A549 (cell line): Measurements from ENCODE around the gene SLC26A1. TPM values are rescaled to one million over a fixed set of nuclear protein-coding genes. Genes with fewer than 3 reads are reported as not detected.

ENCODE experiments used
- ATAC-seq, 2 experiments: fragments of 200-7000 bp in 1 of 2; fragments of >200 bp in 1 of 2; cut with Nextera tagmentation in 1 of 2; cut with Tn5 transposase in 1 of 2; 3 replicates each; pipeline versions ENCODE4 v1.8.0 to v1.9.1; 2018 to 2020; ENCODE audit warnings: mild to moderate bottlenecking in 1 of 2, moderate library complexity in 1 of 2
- CTCF ChIA-PET: fragments of 300-600 bp; sonication (Branson Sonifier 250); formaldehyde crosslinking; extraction: SDS; loops from one replicate; lab custom pipeline; 2021; ENCODE audit warnings: antibody characterized with exemption, inconsistent platforms; lab: Yijun Ruan, JAX
- POLR2A ChIA-PET: fragments of 350-600 bp; formaldehyde crosslinking; extraction: SDS; loops from one replicate; lab custom pipeline; 2021; ENCODE audit warnings: antibody characterized with exemption, inconsistent platforms; lab: Yijun Ruan, JAX
- DNase-seq, 2 experiments: peaks; one replicate each; pipeline versions ENCODE4 v3.0.0 to v3.0.0-alpha.2; 2011 to 2016; ENCODE audit warnings: low read depth in 1 of 2, low spot score in 1 of 2
- FAIRE-seq: peaks from 2 replicates; lab custom pipeline; 2011; peaks lifted over from hg19 to GRCh38; lab: Jason Lieb, UNC
- H3K27ac ChIP-seq, 2 experiments: fragments of >200 bp; sonication (Bioruptor Twin); formaldehyde crosslinking; 3 replicates each; pipeline ENCODE4 v1.5.1; 2016 to 2017
- H3K4me1 ChIP-seq: fragments of >200 bp; sonication (Bioruptor Twin); formaldehyde crosslinking; 3 replicates; pipeline ENCODE4 v1.6.1; 2016
- H3K4me2 ChIP-seq: fragments of >200 bp; sonication (Bioruptor Twin); formaldehyde crosslinking; 3 replicates; pipeline ENCODE4 v1.6.1; 2016
- H3K4me3 ChIP-seq: fragments of >200 bp; sonication (Bioruptor Twin); formaldehyde crosslinking; 3 replicates; pipeline ENCODE4 v1.5.1; 2016
- H3K9me3 ChIP-seq: fragments of >200 bp; sonication (Bioruptor Twin); formaldehyde crosslinking; 3 replicates; pipeline ENCODE4 v1.6.1; 2016
- CBX2 ChIP-seq: fragments of 200-600 bp; sonication (generic); IDR thresholded peaks from 2 replicates; pipeline ENCODE4 v1.6.1; 2016; ENCODE audit warnings: low read depth, mild to moderate bottlenecking, borderline replicate concordance
- CBX8 ChIP-seq: fragments of 200-600 bp; sonication (generic); IDR thresholded peaks from 2 replicates; pipeline ENCODE4 v1.6.1; 2016
- CHD2 ChIP-seq: fragments of 150-350 bp; IDR thresholded peaks from 2 replicates; pipeline ENCODE4 v1.6.1; 2014; ENCODE audit warnings: low read length; ENCODE audit not compliant: partially characterized antibody
- EHF ChIP-seq: fragments of 250-450 bp; sonication (Bioruptor Pico); IDR thresholded peaks from 2 replicates; pipeline ENCODE4 v1.5.0; 2020; ENCODE audit warnings: mild to moderate bottlenecking
- ESRRA ChIP-seq: fragments of 150-350 bp; IDR thresholded peaks from 2 replicates; pipeline ENCODE4 v1.6.1; 2014; ENCODE audit warnings: mild to moderate bottlenecking, low read length, borderline replicate concordance
- FOXS1 ChIP-seq: fragments of 250-450 bp; sonication (Bioruptor Pico); IDR thresholded peaks from 2 replicates; pipeline ENCODE4 v1.5.0; 2020; ENCODE audit warnings: mild to moderate bottlenecking, moderate library complexity
- HEYL ChIP-seq: fragments of 250-450 bp; sonication (Bioruptor Pico); IDR thresholded peaks from 2 replicates; pipeline ENCODE4 v1.8.0; 2021; ENCODE audit warnings: mild to moderate bottlenecking, moderate library complexity
- JUN ChIP-seq, 2 experiments: fragments of >200 bp; sonication (Bioruptor Twin); formaldehyde crosslinking; IDR thresholded peaks; 2 replicates in 1 of 2; 3 replicates in 1 of 2; pipeline ENCODE4 v1.6.1; 2016 to 2017
- NPAS2 ChIP-seq: fragments of 250-450 bp; sonication (Bioruptor Pico); IDR thresholded peaks from 2 replicates; pipeline ENCODE4 v1.8.0; 2022; ENCODE audit warnings: mild to moderate bottlenecking, moderate library complexity, borderline replicate concordance
- POLR2A ChIP-seq: IDR thresholded peaks from 2 replicates; pipeline ENCODE4 v1.6.1; 2012; ENCODE audit warnings: mild to moderate bottlenecking, low read length
- POLR2AphosphoS2 ChIP-seq: conservative IDR thresholded peaks from 2 replicates; pipeline ENCODE4 v1.6.1; 2012; ENCODE audit warnings: low read length, improper control_type of control experiment, inconsistent platforms
- RARB ChIP-seq: fragments of 250-450 bp; sonication (Bioruptor Pico); IDR thresholded peaks from 2 replicates; pipeline ENCODE4 v1.8.0; 2021; ENCODE audit warnings: mild to moderate bottlenecking, moderate library complexity
- RCOR1 ChIP-seq: fragments of 150-350 bp; IDR thresholded peaks from 2 replicates; pipeline ENCODE4 v1.6.1; 2014; ENCODE audit warnings: antibody characterized with exemption, low read length, low read depth
- RFX5 ChIP-seq: fragments of 450-650 bp; IDR thresholded peaks from 2 replicates; pipeline ENCODE4 v1.7.1; 2014; ENCODE audit warnings: antibody characterized with exemption, mild to moderate bottlenecking, moderate library complexity
- TP53 ChIP-seq: fragments of 250-450 bp; sonication (Bioruptor Pico); IDR thresholded peaks from 2 replicates; pipeline ENCODE4 v1.5.0; 2021; ENCODE audit warnings: mild to moderate bottlenecking, moderate library complexity
- ZFP36 ChIP-seq: fragments of 450-650 bp; IDR thresholded peaks from 2 replicates; pipeline ENCODE4 v1.6.1; 2014; ENCODE audit warnings: borderline replicate concordance; ENCODE audit not compliant: partially characterized antibody
- ZNF302 ChIP-seq: fragments of 250-450 bp; sonication (Bioruptor Pico); IDR thresholded peaks from 2 replicates; pipeline ENCODE4 v1.9.0; 2021; ENCODE audit warnings: inconsistent platforms, mild to moderate bottlenecking, moderate library complexity
- WGBS: methylation state at CpG from one replicate; pipeline ENCODE4 v1.1.6; 2017; ENCODE audit errors: missing lambda C conversion rate; 5-methylcytosine and 5-hydroxymethylcytosine counted together
- polyA plus RNA-seq, 4 experiments: library from polyadenylated mRNA; depleted of rRNA in 3 of 4; stranded (reverse); fragments of >200 nt; fragmentation: RNase III in 1 of 4; extraction: RNeasy Plus Mini Kit Qiagen cat#74134 plus additional on column Dnase treatment in 1 of 4; gene quantifications; 2 replicates in 3 of 4; 3 replicates in 1 of 4; pipeline ENCODE4 v1.2.3, GENCODE V29; 2011 to 2017
- TF ChIP-seq, protein P1 (sequence below): fragments of 450-650 bp; IDR thresholded peaks from 2 replicates; pipeline ENCODE4 v1.6.1; 2014; ENCODE audit warnings: antibody characterized with exemption
- TF ChIP-seq, protein P2 (sequence below): fragments of 250-450 bp; sonication (Bioruptor Pico); IDR thresholded peaks from 2 replicates; pipeline ENCODE4 v1.5.0; 2021; ENCODE audit warnings: mild to moderate bottlenecking, moderate library complexity, borderline replicate concordance
- TF ChIP-seq, protein P3 (sequence below): IDR thresholded peaks from 2 replicates; pipeline ENCODE4 v1.6.1; 2012

Gene SLC26A1
- polyA plus RNA-seq, 2 of the 4 experiments (the other 2 are of a cell fraction), result 0.23 to 0.61 TPM

DNA sequence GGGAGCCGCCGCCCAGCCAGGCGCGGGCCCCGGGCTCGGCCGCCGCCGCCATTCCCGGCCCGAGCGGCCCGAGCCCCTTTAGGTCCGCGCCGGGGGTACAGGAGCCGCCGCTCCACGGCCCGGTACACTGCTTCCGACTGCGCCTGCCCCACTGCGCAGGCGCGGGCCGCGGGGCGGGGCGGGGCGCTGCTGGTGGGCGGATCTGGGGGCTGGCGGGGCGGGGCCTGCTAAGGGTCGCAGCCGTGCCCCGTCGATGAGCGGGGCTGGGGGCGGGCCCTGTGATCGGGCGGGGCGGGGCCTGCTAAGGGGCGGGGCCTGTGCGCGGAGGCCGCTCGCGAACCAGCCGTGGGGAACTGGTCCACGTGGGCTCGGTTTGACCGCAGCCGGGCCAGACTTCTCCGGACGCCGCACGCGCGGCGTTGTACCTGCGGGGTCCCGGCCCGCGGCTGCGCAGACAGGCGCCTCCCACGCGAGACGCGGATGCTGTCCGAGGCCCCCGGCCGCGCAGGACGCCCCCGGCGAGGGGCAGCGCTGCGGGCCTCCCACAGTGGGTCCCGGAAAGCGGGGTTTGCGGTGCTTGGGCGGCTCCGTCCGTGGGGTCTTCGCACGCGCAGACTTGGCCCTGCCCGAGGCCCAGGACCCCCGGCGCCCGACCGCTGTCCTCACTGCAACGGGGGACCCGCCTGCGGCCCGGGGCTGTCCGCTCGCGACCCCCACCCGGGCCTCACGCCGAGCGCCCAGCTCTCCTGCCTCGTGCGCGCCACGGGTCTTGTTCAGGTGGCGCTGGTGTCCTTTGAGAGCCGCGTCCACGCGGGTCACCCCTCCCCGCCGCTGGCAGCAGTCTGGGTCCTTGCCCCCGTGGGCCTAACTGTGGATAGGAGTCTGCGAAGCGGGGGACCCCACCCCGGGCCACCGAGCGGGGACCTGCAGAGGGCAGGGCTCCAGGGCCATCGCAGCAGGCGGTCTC is 19.5 kb downstream of the SLC26A1 start, which contains the start of gene DGKQ:
TSS of gene DGKQ (minus strand) at position 139 of the 967 bp plus-strand sequence. CDS start at position 52, 87 bp downstream.
- TF ChIP-seq, protein P1, sequence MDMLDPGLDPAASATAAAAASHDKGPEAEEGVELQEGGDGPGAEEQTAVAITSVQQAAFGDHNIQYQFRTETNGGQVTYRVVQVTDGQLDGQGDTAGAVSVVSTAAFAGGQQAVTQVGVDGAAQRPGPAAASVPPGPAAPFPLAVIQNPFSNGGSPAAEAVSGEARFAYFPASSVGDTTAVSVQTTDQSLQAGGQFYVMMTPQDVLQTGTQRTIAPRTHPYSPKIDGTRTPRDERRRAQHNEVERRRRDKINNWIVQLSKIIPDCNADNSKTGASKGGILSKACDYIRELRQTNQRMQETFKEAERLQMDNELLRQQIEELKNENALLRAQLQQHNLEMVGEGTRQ, result no peak
- no peak for TF ChIP-seq FOXS1 (CRISPR knock-in tag)
- no peak for TF ChIP-seq CHD2
- TF ChIP-seq CBX2, result no peak
- TF ChIP-seq RFX5, result no peak
- TF ChIP-seq CBX8, result no peak
- TF ChIP-seq JUN (IDR thresholded peaks at IDR 0.05), result 0 out of 5 replicates have a peak, but pooled peaks of 1 of the 2 experiments have one; percentile 28
- no peak for TF ChIP-seq RCOR1
- TF ChIP-seq POLR2A, result peak; percentile 29
- FAIRE-seq (no peak), DNase-seq (peak; percentile 64 to 74), ATAC-seq (peak; percentile 79)
- peaks cover 14% of the 10 kb centered on the region for H3K4me1 ChIP-seq
- peak within 1 kb of the TSS; percentile 66 to 85 for H3K27ac ChIP-seq
- POLR2A ChIA-PET, result no interaction called here
- peak within 1 kb of the TSS; percentile 84 for H3K4me3 ChIP-seq
- H3K9me3 ChIP-seq, result no peaks in the 10 kb centered on the region
- peak within 1 kb of the TSS; percentile 97 for H3K4me2 ChIP-seq
- WGBS, result no CpG with 5 or more reads among the region's 123 CpGs
- CTCF ChIA-PET, result no interaction called here

DNA sequence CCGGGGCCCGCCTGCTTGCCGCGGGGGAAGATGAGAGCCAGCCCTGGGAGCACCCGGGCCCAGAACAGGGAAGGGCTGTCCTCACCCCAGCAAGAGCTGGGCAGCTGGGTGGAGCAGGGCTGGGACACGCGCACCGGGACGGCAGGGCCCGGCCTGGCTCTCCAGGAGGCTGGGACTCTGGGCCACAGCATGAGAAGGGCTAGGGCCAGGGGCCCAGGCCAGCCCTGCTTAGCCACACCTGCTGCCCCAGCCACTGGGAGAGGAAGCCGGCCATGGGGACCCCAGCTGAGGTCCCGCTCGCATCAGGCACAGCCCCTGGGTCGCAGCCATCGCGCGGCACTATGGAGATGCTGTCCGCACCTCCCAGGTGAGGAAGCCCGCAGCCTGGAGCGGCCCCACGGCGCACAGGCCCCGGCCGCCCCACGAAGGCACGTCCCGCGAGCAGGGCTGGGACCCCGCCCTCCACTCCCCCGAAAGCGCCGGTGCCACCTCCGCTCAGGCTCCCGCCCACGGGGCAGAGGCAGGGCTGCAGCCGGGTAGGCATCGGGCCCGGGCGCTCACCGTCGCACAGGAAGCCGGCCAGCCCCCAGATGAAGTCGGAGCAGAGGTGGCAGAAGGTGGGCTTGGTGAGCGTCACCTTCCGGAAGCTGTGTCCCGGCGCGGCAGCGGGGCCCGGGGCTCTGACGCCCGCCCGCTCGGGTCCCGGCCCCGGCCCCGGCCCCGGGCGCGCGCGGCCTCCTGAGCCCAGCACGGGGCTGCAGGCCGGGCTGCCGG is 20.4 kb downstream of the SLC26A1 start:
- FAIRE-seq, result no peak
- peak in 1 of 2 experiments; percentile 22 for DNase-seq
- H3K4me3 ChIP-seq, result peak overlapping the region; percentile 84
- H3K4me1 ChIP-seq, result peaks cover 14% of the 10 kb centered on the region; the same call in 2 of the 3 replicates
- POLR2A ChIA-PET, result no interaction called here
- TF ChIP-seq, protein P1, result no peak
- TF ChIP-seq ZFP36, result no peak
- TF ChIP-seq, protein P2, sequence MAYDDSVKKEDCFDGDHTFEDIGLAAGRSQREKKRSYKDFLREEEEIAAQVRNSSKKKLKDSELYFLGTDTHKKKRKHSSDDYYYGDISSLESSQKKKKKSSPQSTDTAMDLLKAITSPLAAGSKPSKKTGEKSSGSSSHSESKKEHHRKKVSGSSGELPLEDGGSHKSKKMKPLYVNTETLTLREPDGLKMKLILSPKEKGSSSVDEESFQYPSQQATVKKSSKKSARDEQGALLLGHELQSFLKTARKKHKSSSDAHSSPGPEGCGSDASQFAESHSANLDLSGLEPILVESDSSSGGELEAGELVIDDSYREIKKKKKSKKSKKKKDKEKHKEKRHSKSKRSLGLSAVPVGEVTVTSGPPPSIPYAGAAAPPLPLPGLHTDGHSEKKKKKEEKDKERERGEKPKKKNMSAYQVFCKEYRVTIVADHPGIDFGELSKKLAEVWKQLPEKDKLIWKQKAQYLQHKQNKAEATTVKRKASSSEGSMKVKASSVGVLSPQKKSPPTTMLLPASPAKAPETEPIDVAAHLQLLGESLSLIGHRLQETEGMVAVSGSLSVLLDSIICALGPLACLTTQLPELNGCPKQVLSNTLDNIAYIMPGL (CRISPR knock-in tag), result no peak
- TF ChIP-seq RFX5, result no peak
- TF ChIP-seq EHF (CRISPR knock-in tag), result no peak
- no peak for TF ChIP-seq TP53
- no peak for TF ChIP-seq CBX8
- no peak for TF ChIP-seq HEYL (CRISPR knock-in tag)
- TF ChIP-seq, protein P3, sequence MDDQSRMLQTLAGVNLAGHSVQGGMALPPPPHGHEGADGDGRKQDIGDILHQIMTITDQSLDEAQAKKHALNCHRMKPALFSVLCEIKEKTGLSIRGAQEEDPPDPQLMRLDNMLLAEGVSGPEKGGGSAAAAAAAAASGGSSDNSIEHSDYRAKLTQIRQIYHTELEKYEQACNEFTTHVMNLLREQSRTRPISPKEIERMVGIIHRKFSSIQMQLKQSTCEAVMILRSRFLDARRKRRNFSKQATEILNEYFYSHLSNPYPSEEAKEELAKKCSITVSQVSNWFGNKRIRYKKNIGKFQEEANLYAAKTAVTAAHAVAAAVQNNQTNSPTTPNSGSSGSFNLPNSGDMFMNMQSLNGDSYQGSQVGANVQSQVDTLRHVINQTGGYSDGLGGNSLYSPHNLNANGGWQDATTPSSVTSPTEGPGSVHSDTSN, result no peak
- TF ChIP-seq NPAS2 (CRISPR knock-in tag), result no peak
- no peak for TF ChIP-seq ZNF302 (CRISPR knock-in tag)
- TF ChIP-seq RARB, result no peak
- TF ChIP-seq ESRRA, result no peak
- TF ChIP-seq POLR2AphosphoS2, result no peak
- WGBS, result 4% methylated on average over 5 of the region's 65 CpGs
- CTCF ChIA-PET, result no interaction called here
- peak overlapping the region; percentile 66 to 85 for H3K27ac ChIP-seq
- ATAC-seq, result peak; percentile 56 to 72
- H3K9me3 ChIP-seq, result no peaks in the 10 kb centered on the region
- peak overlapping the region; percentile 97 for H3K4me2 ChIP-seq
